Kidney (tissue), 14 donors: ENCODE measurements around the gene VTI1B. TPM values are rescaled to one million over a fixed set of nuclear protein-coding genes. Genes with fewer than 3 reads are reported as not detected.

Source experiments
- DNase-seq, 5 donors: peaks; one replicate each; pipeline ENCODE4 v3.0.0-alpha.2; 2013 to 2020
- FAIRE-seq: peaks from 2 replicates; lab custom pipeline; 2012; peaks lifted over from hg19 to GRCh38; lab: Jason Lieb, UNC
- H3K27ac ChIP-seq, 2 donors: one replicate each; pipeline ENCODE4 v1.7.0; 2013; ENCODE audit warnings: low read depth in 2 of 2, low read length in 2 of 2, inconsistent platforms in 1 of 2
- H3K27me3 ChIP-seq: one replicate; pipeline ENCODE4 v1.7.1; 2013; ENCODE audit warnings: low read length, inconsistent platforms; ENCODE audit not compliant: control insufficient read depth, insufficient read depth
- H3K36me3 ChIP-seq, 3 donors: one replicate each; pipeline versions ENCODE4 v1.7.0 to v1.7.1; 2013; ENCODE audit warnings: low read length in 3 of 3, control low read depth in 1 of 3, inconsistent platforms in 1 of 3; ENCODE audit not compliant: insufficient read depth in 3 of 3, control insufficient read depth in 2 of 3
- H3K4me1 ChIP-seq, 3 donors: one replicate each; pipeline versions ENCODE4 v1.7.0 to v1.7.1; 2013; ENCODE audit warnings: low read length in 3 of 3, inconsistent platforms in 1 of 3, low read depth in 1 of 3; ENCODE audit not compliant: control insufficient read depth in 2 of 3, insufficient read depth in 2 of 3
- H3K4me3 ChIP-seq, 3 donors: one replicate each; pipeline versions ENCODE4 v1.7.0 to v1.8.1; 2013; ENCODE audit warnings: low read length in 3 of 3, control low read depth in 1 of 3, inconsistent platforms in 1 of 3
- H3K9ac ChIP-seq, 3 donors: one replicate each; pipeline versions ENCODE4 v1.7.0 to v1.7.1; 2013; ENCODE audit warnings: low read length in 3 of 3, control low read depth in 1 of 3, inconsistent platforms in 1 of 3
- H3K9me3 ChIP-seq, 3 donors: one replicate each; pipeline versions ENCODE4 v1.7.0 to v1.7.1; 2013; ENCODE audit warnings: low read length in 3 of 3, control low read depth in 1 of 3, inconsistent platforms in 1 of 3; ENCODE audit not compliant: control insufficient read depth in 2 of 3, insufficient read depth in 1 of 3
- CTCF ChIP-seq: IDR thresholded peaks from 3 replicates; pipeline ENCODE4 v1.5.1; 2012; ENCODE audit warnings: mild to moderate bottlenecking, moderate library complexity, borderline replicate concordance; ENCODE audit not compliant: insufficient read depth; ENCODE audit errors: extremely low read depth
- intact Hi-C: fragments of 100-400 bp; cut with DNase I; formaldehyde crosslinking; loops from one replicate; pipeline ENCODE4 v1.11.1; 2022
- polyA plus RNA-seq: library from polyadenylated mRNA; stranded (reverse); fragments of 350-450 nt; fragmentation: Illumina TruSeq; extraction: RNeasy Lipid Tissue Mini Kit (QIAGEN cat#74804); gene quantifications from one replicate; pipeline ENCODE4 v1.2.3, GENCODE V29; 2014; ENCODE audit warnings: low read depth, low replicate concordance; ENCODE audit not compliant: insufficient read depth
- total RNA-seq: library from RNA; stranded (reverse); fragmentation: NEBNext Ultra II Directional; extraction: Animal tissue kit (Norgen Biotek cat#: 25700); gene quantifications from one replicate; pipeline ENCODE4 v1.2.1, GENCODE V29; 2021
- donor health status: control.
- donor health status: control.
- donor health status: control.
- donor health status: control.
- donor health status: control.
- donor health status: DM: yes; HTN: yes; CAD: no.
- donor health status: Normal renal cell carcinoma (clear cell type).

VTI1B gene
- total and polyA plus RNA-seq, 2 donors from 2014 or later = 110 to 211 TPM

GRCh38 chr14:67620217-67620785, 54.1 kb downstream of the VTI1B start:
- no peak for TF ChIP-seq CTCF
- peak overlapping the region; percentile 33 to 82 (median 38) for H3K9ac ChIP-seq
- no peaks in the 10 kb centered on the region for H3K9me3 ChIP-seq
- FAIRE-seq (no peak), DNase-seq (peak; percentile 52 to 74 (median 66))
- H3K27ac ChIP-seq = peak overlapping the region; percentile 79 to 85
- peaks cover 0 to 6% (median 5%) of the 10 kb centered on the region in 3 donors for H3K4me1 ChIP-seq
- H3K36me3 ChIP-seq = no peaks in the 10 kb centered on the region
- intact Hi-C loops = no loop called here
- peak overlapping the region; percentile 63 to 78 (median 76) for H3K4me3 ChIP-seq
- H3K27me3 ChIP-seq = no peaks in the 10 kb centered on the region

- no peaks in the 10 kb centered on the region for H3K27me3 ChIP-seq
- no peaks in the 10 kb centered on the region for H3K9me3 ChIP-seq
- H3K4me1 ChIP-seq = peaks cover 0 to 6% (median 5%) of the 10 kb centered on the region in 3 donors
- peak; percentile 17 for TF ChIP-seq CTCF
- H3K27ac ChIP-seq = peak within 1 kb of the TSS; percentile 79 to 85
- H3K4me3 ChIP-seq = peak within 1 kb of the TSS; percentile 63 to 78 (median 76)
- intact Hi-C loops = loop anchor here (10.0 kb wide), 1 partner anchor 45 kb away; no protein-coding TSS in a partner anchor
- peak; percentile 96 to 100 (median 97) for DNase-seq
- H3K36me3 ChIP-seq = no peaks in the 10 kb centered on the region
- FAIRE-seq = peak; percentile 11
- peak within 1 kb of the TSS; percentile 38 to 82 (median 64) for H3K9ac ChIP-seq
Measured at GRCh38 chr14:67619446-67620216, 54.8 kb downstream of the VTI1B start, which contains the start of gene ARG2. ARG2 (plus strand) TSS chr14:67619920; CDS start chr14:67619978, 58 bp downstream.

- DNase-seq (peak in 3 of 5 donors; percentile 28 to 94 (median 92)), FAIRE-seq (no peak)
- peak overlapping the region in 2 of 3 donors; percentile 9 to 37 for H3K9ac ChIP-seq
- no peaks in the 10 kb centered on the region for H3K36me3 ChIP-seq
- H3K4me3 ChIP-seq = no peak overlapping the region
- intact Hi-C loops = loop anchor here (10.0 kb wide), 1 partner anchor 46 kb away; no protein-coding TSS in a partner anchor
- no peaks in the 10 kb centered on the region for H3K27me3 ChIP-seq
- H3K27ac ChIP-seq = peak overlapping the region in 1 of 2 donors; percentile 25
- peak; percentile 65 for TF ChIP-seq CTCF
- peaks cover 0 to 6% (median 5%) of the 10 kb centered on the region in 3 donors for H3K4me1 ChIP-seq
- H3K9me3 ChIP-seq = no peaks in the 10 kb centered on the region
Measured at GRCh38 chr14:67618617-67619063, 55.8 kb downstream of the VTI1B start.
